Measurements from ENCODE around the gene MYCBP2.
"Not testable (repeated sequence)": the region's sequence is repeated elsewhere in the genome, so short reads cannot be mapped to it uniquely, and the experiment has no call there.

MYCBP2 gene

DNA sequence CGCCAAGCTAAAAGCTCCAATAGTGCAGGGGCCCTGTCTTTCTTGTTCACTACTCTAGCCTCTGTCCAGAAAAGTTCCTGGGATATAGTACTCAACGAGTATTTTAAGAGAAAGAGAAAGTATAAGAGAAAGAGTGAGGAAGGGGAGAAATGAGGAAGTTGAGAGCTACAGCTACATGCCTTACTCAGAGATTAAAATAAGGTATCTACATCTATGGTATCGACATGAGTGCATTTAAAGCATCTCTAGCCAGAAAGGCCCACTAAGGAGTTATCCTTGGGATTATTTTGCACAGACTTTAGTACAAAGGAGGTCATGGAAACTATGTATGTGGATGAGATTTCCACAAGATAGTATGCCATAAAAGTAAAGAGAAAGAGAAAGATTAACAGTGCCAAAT lies 28.5 kb downstream of the MYCBP2 start:
- Histone ChIP-seq H3K27me3 (ENCODE audit: insufficient read depth, low read length) (no peaks in the 10 kb centered on the region), H3K36me3 (ENCODE audit: insufficient read depth, low read length) (peaks cover 3% of the 10 kb centered on the region; the same call in 1 of the 2 replicates), H3K4me1 (ENCODE audit: insufficient read depth, low read length) (peaks cover 21% of the 10 kb centered on the region), H3K27ac (ENCODE audit: low read depth, low read length) (no peak overlapping the region), H3K9me3 (ENCODE audit: insufficient read depth, low read depth, low read length) (no peaks in the 10 kb centered on the region), H3K4me3 (ENCODE audit: low read length) (no peak overlapping the region), H3K9ac (ENCODE audit: low read depth, low read length) (no peak overlapping the region)
- 97% methylated on average over 3 of the region's 3 CpGs for WGBS

- Histone ChIP-seq H3K27me3 (ENCODE audit: insufficient read depth, low read length) (no peaks in the 10 kb centered on the region), H3K4me1 (ENCODE audit: insufficient read depth, low read length) (peaks cover 8% of the 10 kb centered on the region), H3K9me3 (ENCODE audit: insufficient read depth, low read depth, low read length) (no peaks in the 10 kb centered on the region), H3K4me3 (ENCODE audit: low read length) (no peak overlapping the region), H3K27ac (ENCODE audit: low read depth, low read length) (no peak overlapping the region), H3K36me3 (ENCODE audit: insufficient read depth, low read length) (peaks cover 14% of the 10 kb centered on the region; the same call in 1 of the 2 replicates), H3K9ac (ENCODE audit: low read depth, low read length) (no peak overlapping the region)
- WGBS: 97% methylated on average over 4 of the region's 4 CpGs
Observed at GRCh38 chr13:77291774-77292173, 35.1 kb downstream of the MYCBP2 start.

DNA sequence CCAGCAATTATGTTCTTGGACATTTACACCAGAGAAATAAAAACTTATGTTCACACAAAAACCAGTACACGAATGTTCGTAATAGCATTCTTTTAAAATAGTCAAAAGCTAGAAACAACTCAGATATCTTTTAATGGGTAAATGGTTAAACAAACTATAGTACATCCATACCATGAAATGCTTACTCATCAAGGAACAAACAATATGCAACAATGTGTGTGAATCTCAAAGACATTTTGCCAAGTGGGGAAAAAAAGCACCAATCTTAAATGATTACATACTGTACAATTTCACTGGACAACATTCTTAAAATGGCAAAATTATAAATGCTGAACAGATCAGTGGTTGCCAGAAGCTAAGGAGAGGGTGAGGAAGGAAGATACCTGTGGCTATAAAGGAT lies 36.6 kb downstream of the MYCBP2 start:
- no peaks in the 10 kb centered on the region for H3K9me3 ChIP-seq (ENCODE audit: insufficient read depth, low read depth, low read length)
- H3K27me3 ChIP-seq (ENCODE audit: insufficient read depth, low read length): no peaks in the 10 kb centered on the region
- H3K9ac ChIP-seq (ENCODE audit: low read depth, low read length): no peak overlapping the region
- H3K36me3 ChIP-seq (ENCODE audit: insufficient read depth, low read length): peaks cover 14% of the 10 kb centered on the region; the same call in 1 of the 2 replicates
- no peak overlapping the region for H3K27ac ChIP-seq (ENCODE audit: low read depth, low read length)
- H3K4me3 ChIP-seq (ENCODE audit: low read length): no peak overlapping the region
- WGBS: 100% methylated on average over 2 of the region's 2 CpGs
- peaks cover 8% of the 10 kb centered on the region for H3K4me1 ChIP-seq (ENCODE audit: insufficient read depth, low read length)

GRCh38 chr13:77289851-77290250 lies 37.0 kb downstream of the MYCBP2 start:
- Histone ChIP-seq H3K27ac (ENCODE audit: low read depth, low read length) (no peak overlapping the region), H3K27me3 (ENCODE audit: insufficient read depth, low read length) (no peaks in the 10 kb centered on the region), H3K36me3 (ENCODE audit: insufficient read depth, low read length) (peaks cover 14% of the 10 kb centered on the region; the same call in 1 of the 2 replicates), H3K4me1 (ENCODE audit: insufficient read depth, low read length) (peaks cover 8% of the 10 kb centered on the region), H3K4me3 (ENCODE audit: low read length) (no peak overlapping the region), H3K9me3 (ENCODE audit: insufficient read depth, low read depth, low read length) (no peaks in the 10 kb centered on the region), H3K9ac (ENCODE audit: low read depth, low read length) (no peak overlapping the region)

GRCh38 chr13:77285632-77286031 lies 41.3 kb downstream of the MYCBP2 start:
- not testable (repeated sequence) for H3K36me3 ChIP-seq (ENCODE audit: insufficient read depth, low read length); H3K4me1 ChIP-seq (ENCODE audit: insufficient read depth, low read length); H3K27ac ChIP-seq (ENCODE audit: low read depth, low read length); H3K9me3 ChIP-seq (ENCODE audit: insufficient read depth, low read depth, low read length); H3K9ac ChIP-seq (ENCODE audit: low read depth, low read length); H3K4me3 ChIP-seq (ENCODE audit: low read length); H3K27me3 ChIP-seq (ENCODE audit: insufficient read depth, low read length)
- 94% methylated on average over 3 of the region's 3 CpGs for WGBS

DNA sequence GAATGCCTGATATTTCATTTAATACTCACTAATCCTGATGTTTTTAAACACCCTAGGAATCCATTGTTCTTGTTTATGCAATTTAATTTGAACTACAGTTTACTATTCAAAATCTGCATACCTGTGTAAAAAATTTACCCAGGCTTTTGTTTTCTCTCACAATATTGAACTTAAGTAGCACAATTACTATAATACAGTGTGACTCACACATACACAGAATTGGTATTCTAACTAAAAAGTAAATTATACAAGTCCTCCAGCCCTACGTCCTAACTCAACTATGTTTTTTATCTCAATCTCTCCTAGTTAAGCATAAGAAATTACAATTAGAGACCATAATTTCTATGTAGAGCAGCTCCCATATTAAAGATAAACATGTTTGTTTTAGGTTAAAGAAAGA lies 41.8 kb downstream of the MYCBP2 start:
- 75% methylated on average over 1 of the region's 1 CpG for WGBS
- Histone ChIP-seq H3K9ac (ENCODE audit: low read depth, low read length) (no peak overlapping the region), H3K9me3 (ENCODE audit: insufficient read depth, low read depth, low read length) (no peaks in the 10 kb centered on the region), H3K27me3 (ENCODE audit: insufficient read depth, low read length) (no peaks in the 10 kb centered on the region), H3K36me3 (ENCODE audit: insufficient read depth, low read length) (no peaks in the 10 kb centered on the region), H3K4me3 (ENCODE audit: low read length) (no peak overlapping the region), H3K4me1 (ENCODE audit: insufficient read depth, low read length) (peaks cover 8% of the 10 kb centered on the region), H3K27ac (ENCODE audit: low read depth, low read length) (no peak overlapping the region)

GRCh38 chr13:77274126-77274525 lies 52.8 kb downstream of the MYCBP2 start:
- H3K36me3 ChIP-seq (ENCODE audit: insufficient read depth, low read length): peaks cover 31% of the 10 kb centered on the region
- WGBS: 100% methylated on average over 1 of the region's 1 CpG

GRCh38 chr13:77269141-77269540 lies 57.8 kb downstream of the MYCBP2 start:
- Histone ChIP-seq H3K4me1 (ENCODE audit: insufficient read depth, low read length) (no peaks in the 10 kb centered on the region), H3K9me3 (ENCODE audit: insufficient read depth, low read depth, low read length) (no peaks in the 10 kb centered on the region), H3K9ac (ENCODE audit: low read depth, low read length) (no peak overlapping the region), H3K27ac (ENCODE audit: low read depth, low read length) (no peak overlapping the region), H3K27me3 (ENCODE audit: insufficient read depth, low read length) (no peaks in the 10 kb centered on the region), H3K36me3 (ENCODE audit: insufficient read depth, low read length) (peaks cover 57% of the 10 kb centered on the region), H3K4me3 (ENCODE audit: low read length) (no peak overlapping the region)
- WGBS: 91% methylated on average over 1 of the region's 1 CpG

More at GRCh38 chr13:77274126-77274525, 52.8 kb downstream of the MYCBP2 start:
- H3K27ac ChIP-seq (ENCODE audit: low read depth, low read length): no peak overlapping the region
- no peaks in the 10 kb centered on the region for H3K27me3 ChIP-seq (ENCODE audit: insufficient read depth, low read length)
- no peaks in the 10 kb centered on the region for H3K9me3 ChIP-seq (ENCODE audit: insufficient read depth, low read depth, low read length)
- no peaks in the 10 kb centered on the region for H3K4me1 ChIP-seq (ENCODE audit: insufficient read depth, low read length)
- H3K9ac ChIP-seq (ENCODE audit: low read depth, low read length): no peak overlapping the region
- no peak overlapping the region for H3K4me3 ChIP-seq (ENCODE audit: low read length)

GRCh38 chr13:77267362-77267761 lies 59.5 kb downstream of the MYCBP2 start:
- Histone ChIP-seq H3K9me3 (ENCODE audit: insufficient read depth, low read depth, low read length) (no peaks in the 10 kb centered on the region), H3K4me1 (ENCODE audit: insufficient read depth, low read length) (no peaks in the 10 kb centered on the region), H3K27me3 (ENCODE audit: insufficient read depth, low read length) (no peaks in the 10 kb centered on the region), H3K9ac (ENCODE audit: low read depth, low read length) (no peak overlapping the region), H3K27ac (ENCODE audit: low read depth, low read length) (no peak overlapping the region), H3K36me3 (ENCODE audit: insufficient read depth, low read length) (peaks cover 58% of the 10 kb centered on the region), H3K4me3 (ENCODE audit: low read length) (no peak overlapping the region)
- WGBS: no CpG with 5 or more reads among the region's 2 CpGs

GRCh38 chr13:77265336-77265735 lies 61.6 kb downstream of the MYCBP2 start:
- H3K27ac ChIP-seq (ENCODE audit: low read depth, low read length): no peak overlapping the region
- H3K4me3 ChIP-seq (ENCODE audit: low read length): no peak overlapping the region
- no peak overlapping the region for H3K9ac ChIP-seq (ENCODE audit: low read depth, low read length)
- WGBS: 93% methylated on average over 5 of the region's 5 CpGs
- no peaks in the 10 kb centered on the region for H3K27me3 ChIP-seq (ENCODE audit: insufficient read depth, low read length)
- H3K9me3 ChIP-seq (ENCODE audit: insufficient read depth, low read depth, low read length): no peaks in the 10 kb centered on the region
- H3K4me1 ChIP-seq (ENCODE audit: insufficient read depth, low read length): no peaks in the 10 kb centered on the region
- H3K36me3 ChIP-seq (ENCODE audit: insufficient read depth, low read length): peaks cover 68% of the 10 kb centered on the region

DNA sequence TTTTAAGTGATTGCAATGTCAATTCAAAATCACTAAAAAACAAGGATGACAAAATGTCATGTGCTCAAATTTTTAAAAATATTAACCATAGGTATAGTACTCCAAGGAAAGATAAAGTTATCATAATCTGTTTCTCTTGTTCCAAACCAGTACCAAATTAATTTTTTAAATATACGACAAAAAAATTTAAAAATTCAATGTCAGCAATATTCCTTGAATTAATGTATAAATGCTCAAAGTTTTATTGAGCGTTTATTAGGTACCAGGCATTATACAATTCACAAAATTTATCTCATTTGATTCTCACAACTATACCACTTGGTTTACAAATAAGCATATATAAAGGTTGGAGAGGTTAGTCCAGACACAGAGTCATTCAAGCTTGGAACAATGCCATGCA lies 64.7 kb downstream of the MYCBP2 start:
- Histone ChIP-seq H3K27ac (ENCODE audit: low read depth, low read length) (no peak overlapping the region), H3K27me3 (ENCODE audit: insufficient read depth, low read length) (no peaks in the 10 kb centered on the region), H3K9ac (ENCODE audit: low read depth, low read length) (no peak overlapping the region), H3K4me1 (ENCODE audit: insufficient read depth, low read length) (no peaks in the 10 kb centered on the region), H3K9me3 (ENCODE audit: insufficient read depth, low read depth, low read length) (no peaks in the 10 kb centered on the region), H3K4me3 (ENCODE audit: low read length) (no peak overlapping the region), H3K36me3 (ENCODE audit: insufficient read depth, low read length) (peaks cover 59% of the 10 kb centered on the region)
- no CpG with 5 or more reads among the region's 2 CpGs for WGBS

DNA sequence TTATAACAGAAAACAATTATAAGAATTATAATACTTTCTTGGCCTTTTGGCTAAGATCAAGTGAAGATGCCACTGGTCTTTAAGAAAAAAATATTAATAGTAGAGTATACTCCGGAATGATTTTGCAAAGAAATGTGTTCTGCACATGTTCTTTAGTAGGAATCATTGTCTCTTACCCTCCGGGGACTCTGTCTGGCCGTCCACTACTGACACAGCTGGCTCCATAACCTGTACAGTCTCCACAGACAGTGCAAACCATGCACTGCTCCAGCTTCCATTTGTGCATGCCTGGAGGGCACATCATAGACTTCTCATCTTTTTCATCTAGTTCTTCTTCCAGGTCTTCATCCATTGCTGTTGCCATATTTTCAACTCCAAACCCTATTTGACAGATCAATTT lies 75.9 kb downstream of the MYCBP2 start:
- H3K27ac ChIP-seq (ENCODE audit: low read depth, low read length): no peak overlapping the region
- H3K36me3 ChIP-seq (ENCODE audit: insufficient read depth, low read length): peaks cover 11% of the 10 kb centered on the region
- no peak overlapping the region for H3K4me3 ChIP-seq (ENCODE audit: low read length)
- no peak overlapping the region for H3K9ac ChIP-seq (ENCODE audit: low read depth, low read length)
- H3K27me3 ChIP-seq (ENCODE audit: insufficient read depth, low read length): no peaks in the 10 kb centered on the region
- H3K4me1 ChIP-seq (ENCODE audit: insufficient read depth, low read length): no peaks in the 10 kb centered on the region
- H3K9me3 ChIP-seq (ENCODE audit: insufficient read depth, low read depth, low read length): no peaks in the 10 kb centered on the region
- 95% methylated on average over 3 of the region's 3 CpGs for WGBS

Data from HUES64 (cell line).